Caco-2 (cell line): ENCODE results near the gene SLC38A9. TPM values are rescaled to one million over a fixed set of nuclear protein-coding genes. Genes with fewer than 3 reads are reported as not detected.

Source experiments
- BruUV-seq: library from RNA; stranded (reverse); fragments of 400-500 nt; replicated peaks from 2 replicates; lab custom pipeline; 2021; lab: Mats Ljungman, UMichigan
- CTCF ChIA-PET: fragments of 300-600 bp; sonication (Branson Sonifier 250); formaldehyde crosslinking; loops from one replicate; lab custom pipeline; 2022; ENCODE audit warnings: antibody characterized with exemption; lab: Charles Lee
- POLR2A ChIA-PET: fragments of 300-600 bp; sonication (Branson Sonifier 250); formaldehyde crosslinking; loops from one replicate; lab custom pipeline; 2022; ENCODE audit warnings: antibody characterized with exemption; lab: Charles Lee
- DNase-seq, 2 experiments: peaks; one replicate each; pipeline versions ENCODE4 v3.0.0 to v3.0.0-alpha.2; 2020 to 2022
- H3K27me3 ChIP-seq: replicated peaks from 2 replicates; pipeline ENCODE4 v1.6.0; 2011; ENCODE audit warnings: low read length; ENCODE audit not compliant: control insufficient read depth, insufficient read depth
- H3K36me3 ChIP-seq: 2 replicates; pipeline ENCODE4 v1.5.1; 2011; ENCODE audit warnings: low read length; ENCODE audit not compliant: control insufficient read depth, insufficient read depth
- H3K4me1 ChIP-seq: fragments of 250-450 bp; sonication (Bioruptor Pico); 2 replicates; pipeline ENCODE4 v1.5.1; 2020; ENCODE audit warnings: mild to moderate bottlenecking
- H3K4me3 ChIP-seq: 2 replicates; pipeline ENCODE4 v1.5.1; 2011; ENCODE audit warnings: low read depth, mild to moderate bottlenecking, control low read depth, low read length
- H3K9me3 ChIP-seq: fragments of 250-450 bp; sonication (Bioruptor Pico); 2 replicates; pipeline ENCODE4 v1.5.1; 2020; ENCODE audit warnings: mild to moderate bottlenecking, moderate library complexity
- H3K27ac Mint-ChIP-seq: one replicate; pipeline ENCODE4 v1.8.0; 2022; ENCODE audit warnings: mixed read lengths; ENCODE audit not compliant: unreplicated experiment
- H3K27me3 Mint-ChIP-seq: one replicate; pipeline ENCODE4 v1.8.0; 2022; ENCODE audit warnings: mixed read lengths; ENCODE audit not compliant: insufficient read depth, unreplicated experiment
- H3K36me3 Mint-ChIP-seq: one replicate; pipeline ENCODE4 v1.8.0; 2022; ENCODE audit warnings: mild to moderate bottlenecking, mixed read lengths; ENCODE audit not compliant: insufficient read depth, unreplicated experiment
- H3K4me1 Mint-ChIP-seq: one replicate; pipeline ENCODE4 v1.8.0; 2022; ENCODE audit warnings: low read depth, mixed read lengths; ENCODE audit not compliant: unreplicated experiment
- H3K4me3 Mint-ChIP-seq: one replicate; pipeline ENCODE4 v1.8.0; 2022; ENCODE audit warnings: mild to moderate bottlenecking, moderate library complexity, mixed read lengths; ENCODE audit not compliant: unreplicated experiment
- H3K9me3 Mint-ChIP-seq: one replicate; pipeline ENCODE4 v1.8.0; 2022; ENCODE audit warnings: mixed read lengths; ENCODE audit not compliant: unreplicated experiment
- CTCF ChIP-seq, 2 experiments: fragments of 200-600 bp in 1 of 2; IDR thresholded peaks; 1 replicate in 1 of 2; 2 replicates in 1 of 2; pipeline versions ENCODE4 v1.5.1 to v1.8.0; 2011 to 2022; ENCODE audit warnings: antibody characterized with exemption in 1 of 2, control low read depth in 1 of 2, inconsistent platforms in 1 of 2, low read depth in 1 of 2, low read length in 1 of 2, mild to moderate bottlenecking in 1 of 2, moderate library complexity in 1 of 2; ENCODE audit not compliant: insufficient read depth in 1 of 2, severe bottlenecking in 1 of 2, unreplicated experiment in 1 of 2
- intact Hi-C: fragments of 100-400 bp; cut with micrococcal nuclease; formaldehyde crosslinking; loops from one replicate; pipeline ENCODE4 v1.10.0; 2022; ENCODE audit not compliant: unreplicated experiment
- total RNA-seq: library from RNA; stranded (reverse); gene quantifications from 2 replicates; pipeline ENCODE4 v1.2.3, GENCODE V29; 2022

SLC38A9 gene
- total RNA-seq, 1 experiment from 2014 or later = 66.9 TPM

- no peaks in the 10 kb centered on the region for H3K9me3 ChIP-seq
- H3K36me3 ChIP-seq = no peaks in the 10 kb centered on the region
- H3K4me1 Mint-ChIP-seq = peaks cover 36% of the 10 kb centered on the region
- H3K9me3 Mint-ChIP-seq = peaks cover 7% of the 10 kb centered on the region
- no peak for TF ChIP-seq CTCF (IDR thresholded peaks at IDR 0.05; ENCODE audit: insufficient read depth in 1 of 2, low read depth in 1 of 2, low read length in 1 of 2, severe bottlenecking in 1 of 2, unreplicated experiment in 1 of 2)
- CTCF ChIA-PET = no interaction called here
- no TSS peak for BruUV-seq
- peak overlapping the region; percentile 68 for H3K4me3 Mint-ChIP-seq
- peak overlapping the region; percentile 98 for H3K27ac Mint-ChIP-seq
- no peaks in the 10 kb centered on the region for H3K27me3 Mint-ChIP-seq
- H3K27me3 ChIP-seq = no peaks in the 10 kb centered on the region
- H3K36me3 Mint-ChIP-seq = peaks cover 5% of the 10 kb centered on the region
- no peak overlapping the region for H3K4me3 ChIP-seq
- intact Hi-C loops = loop anchor here (2.0 kb wide), 2 partner anchors 65 to 91 kb away; partner anchors contain the start of gene PLPP1
- POLR2A ChIA-PET = no interaction called here
- DNase-seq = no peak
- H3K4me1 ChIP-seq = peaks cover 55% of the 10 kb centered on the region
Observed at GRCh38 chr5:55599148-55600050, 112.7 kb downstream of the SLC38A9 start.

GRCh38 chr5:55597014-55597981 is 114.8 kb downstream of the SLC38A9 start:
- H3K9me3 Mint-ChIP-seq = peaks cover 8% of the 10 kb centered on the region
- H3K36me3 ChIP-seq = no peaks in the 10 kb centered on the region
- ChIA-PET POLR2A (interaction anchor here (0.6 kb wide), 1 partner anchor 49 kb away, joined by 5 read pairs; no protein-coding TSS in a partner anchor), CTCF (no interaction called here)
- no peaks in the 10 kb centered on the region for H3K27me3 Mint-ChIP-seq
- intact Hi-C loops = no loop called here
- peaks cover 47% of the 10 kb centered on the region for H3K4me1 ChIP-seq
- BruUV-seq = no TSS peak
- peak overlapping the region; percentile 30 for H3K4me3 Mint-ChIP-seq
- H3K27ac Mint-ChIP-seq = peak overlapping the region; percentile 18
- H3K27me3 ChIP-seq = no peaks in the 10 kb centered on the region
- no peak for DNase-seq
- peaks cover 36% of the 10 kb centered on the region for H3K4me1 Mint-ChIP-seq
- no peak overlapping the region for H3K4me3 ChIP-seq
- H3K9me3 ChIP-seq = no peaks in the 10 kb centered on the region
- TF ChIP-seq CTCF (IDR thresholded peaks at IDR 0.05; ENCODE audit: insufficient read depth in 1 of 2, low read depth in 1 of 2, low read length in 1 of 2, severe bottlenecking in 1 of 2, unreplicated experiment in 1 of 2) = no peak
- peaks cover 10% of the 10 kb centered on the region for H3K36me3 Mint-ChIP-seq

- no peak for DNase-seq
- no peak overlapping the region for H3K4me3 ChIP-seq
- H3K36me3 ChIP-seq = no peaks in the 10 kb centered on the region
- Mint-ChIP-seq H3K4me3 (no peak overlapping the region), H3K9me3 (peaks cover 8% of the 10 kb centered on the region), H3K4me1 (peaks cover 19% of the 10 kb centered on the region), H3K36me3 (peaks cover 10% of the 10 kb centered on the region), H3K27ac (no peak overlapping the region), H3K27me3 (no peaks in the 10 kb centered on the region)
- BruUV-seq = no TSS peak
- no peaks in the 10 kb centered on the region for H3K9me3 ChIP-seq
- TF ChIP-seq CTCF (IDR thresholded peaks at IDR 0.05; ENCODE audit: insufficient read depth in 1 of 2, low read depth in 1 of 2, low read length in 1 of 2, severe bottlenecking in 1 of 2, unreplicated experiment in 1 of 2) = no peak
- POLR2A ChIA-PET = no interaction called here
- CTCF ChIA-PET = no interaction called here
- intact Hi-C loops = no loop called here
- H3K27me3 ChIP-seq = no peaks in the 10 kb centered on the region
- peaks cover 25% of the 10 kb centered on the region for H3K4me1 ChIP-seq
Observed at GRCh38 chr5:55594671-55595070, 117.5 kb downstream of the SLC38A9 start.
